ENCODE data around the gene HEY2.

GRCh38 chr6:125754566-125754965 lies 5.1 kb downstream of the HEY2 start:
- TF ChIP-seq CTCF (IDR thresholded peaks at IDR 0.05) (no peak), POLR2A (IDR thresholded peaks at IDR 0.05) (no peak)
